A549 (cell line): ENCODE data around the gene RNASE7.

Experiments used
- CEBPB ChIP-seq, 2 experiments: fragments of >200 bp in 1 of 2; sonication (Bioruptor Twin) in 1 of 2; formaldehyde crosslinking in 1 of 2; IDR thresholded peaks; 2 replicates each; pipeline ENCODE4 v1.6.1; 2012 to 2016
- CTCF ChIP-seq: fragments of >200 bp; sonication (Bioruptor Twin); formaldehyde crosslinking; IDR thresholded peaks from 3 replicates; pipeline ENCODE4 v1.5.1; 2016
- HOXB5 ChIP-seq: fragments of 250-450 bp; sonication (Bioruptor Pico); IDR thresholded peaks from 2 replicates; pipeline ENCODE4 v1.5.0; 2020; ENCODE audit warnings: mild to moderate bottlenecking, moderate library complexity
- KDM1A ChIP-seq: fragments of 200-600 bp; sonication (generic); IDR thresholded peaks from 2 replicates; pipeline ENCODE4 v1.6.1; 2016; ENCODE audit warnings: low read depth, mild to moderate bottlenecking
- MYC ChIP-seq: IDR thresholded peaks from 2 replicates; pipeline ENCODE4 v1.6.1; 2012; ENCODE audit warnings: mild to moderate bottlenecking, inconsistent platforms, low read length, improper control_type of control experiment, borderline replicate concordance
- NFE2L2 ChIP-seq: fragments of 150-350 bp; conservative IDR thresholded peaks from 2 replicates; pipeline ENCODE4 v1.6.1; 2014; ENCODE audit warnings: low read length
- POLR2A ChIP-seq: IDR thresholded peaks from 2 replicates; pipeline ENCODE4 v1.6.1; 2012; ENCODE audit warnings: mild to moderate bottlenecking, low read length
- RNF2 ChIP-seq: fragments of 200-600 bp; sonication (generic); IDR thresholded peaks from 2 replicates; pipeline ENCODE4 v1.6.1; 2016; ENCODE audit warnings: low read depth, mild to moderate bottlenecking, antibody characterized with exemption, moderate library complexity, borderline replicate concordance
- SREBF2 ChIP-seq: fragments of 450-650 bp; IDR thresholded peaks from 2 replicates; pipeline ENCODE4 v1.6.1; 2014; ENCODE audit warnings: mild to moderate bottlenecking, moderate library complexity
- TFCP2L1 ChIP-seq: fragments of 250-450 bp; sonication (Bioruptor Pico); IDR thresholded peaks from 2 replicates; pipeline ENCODE4 v1.5.0; 2021; ENCODE audit warnings: mild to moderate bottlenecking
- USF2 ChIP-seq: fragments of 450-650 bp; IDR thresholded peaks from 2 replicates; pipeline ENCODE4 v1.6.1; 2014; ENCODE audit warnings: antibody characterized with exemption

- TF ChIP-seq SREBF2 (no peak), MYC (no peak), CEBPB (IDR thresholded peaks at IDR 0.05) (no peak), KDM1A (no peak), USF2 (no peak), CTCF (no peak), RNF2 (no peak), HOXB5 (CRISPR knock-in tag) (no peak), NFE2L2 (no peak), TFCP2L1 (no peak), POLR2A (no peak)
Measured at GRCh38 chr14:21001218-21001617, 40.9 kb upstream of the RNASE7 start.
